ENCODE results near the gene PFKFB1. TPM values are rescaled to one million over a fixed set of nuclear protein-coding genes. Genes with fewer than 3 reads are reported as not detected.

PFKFB1 gene
- total RNA-seq, 1 experiment from 2014 or later = 0.81 TPM

DNA sequence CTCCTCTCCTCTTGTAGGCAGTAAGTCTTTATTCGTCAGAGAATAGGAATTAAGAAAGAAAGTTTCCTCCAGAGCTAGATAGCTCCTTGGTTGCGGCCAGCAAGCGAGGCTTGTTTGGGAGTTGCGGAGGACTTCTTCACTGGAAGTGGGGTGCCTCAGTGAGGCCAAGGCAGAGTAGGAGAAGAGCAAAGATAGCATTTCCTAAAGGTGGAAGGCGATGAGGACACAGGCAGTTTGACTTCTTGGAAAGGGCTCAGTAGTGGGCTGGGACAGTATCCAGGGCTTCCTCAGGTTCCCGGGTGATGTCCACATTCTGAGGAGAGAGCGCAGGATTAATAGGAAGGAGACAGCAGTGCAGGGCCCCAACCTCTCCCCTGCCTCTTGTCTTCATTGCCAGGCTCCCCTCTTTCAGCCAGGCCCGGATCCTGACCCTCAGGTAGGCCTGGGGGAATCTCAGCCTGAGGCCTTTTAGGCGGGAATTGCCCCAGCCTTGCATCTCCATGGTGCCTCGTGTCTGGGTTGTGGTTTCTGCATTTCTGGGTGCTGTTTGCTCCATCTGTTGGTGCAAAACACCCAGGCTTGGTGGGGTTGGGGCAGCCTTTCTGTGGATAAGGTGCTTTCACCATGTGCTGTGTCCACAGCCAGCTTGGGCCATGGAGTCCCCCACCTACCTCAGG lies 60.7 kb downstream of the PFKFB1 start:
- POLR2A ChIA-PET = no interaction called here
- no TSS peak for BruUV-seq (replicated peaks)
- no peak for DNase-seq (ENCODE audit: low read depth, low spot score)

More for the DNA sequence above, 60.7 kb downstream of the PFKFB1 start:
- intact Hi-C loops (cut with micrococcal nuclease) = no loop called here
- TF ChIP-seq, protein P1, sequence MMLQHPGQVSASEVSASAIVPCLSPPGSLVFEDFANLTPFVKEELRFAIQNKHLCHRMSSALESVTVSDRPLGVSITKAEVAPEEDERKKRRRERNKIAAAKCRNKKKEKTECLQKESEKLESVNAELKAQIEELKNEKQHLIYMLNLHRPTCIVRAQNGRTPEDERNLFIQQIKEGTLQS (IDR thresholded peaks at IDR 0.05) = no peak
- TF ChIP-seq, protein P2, sequence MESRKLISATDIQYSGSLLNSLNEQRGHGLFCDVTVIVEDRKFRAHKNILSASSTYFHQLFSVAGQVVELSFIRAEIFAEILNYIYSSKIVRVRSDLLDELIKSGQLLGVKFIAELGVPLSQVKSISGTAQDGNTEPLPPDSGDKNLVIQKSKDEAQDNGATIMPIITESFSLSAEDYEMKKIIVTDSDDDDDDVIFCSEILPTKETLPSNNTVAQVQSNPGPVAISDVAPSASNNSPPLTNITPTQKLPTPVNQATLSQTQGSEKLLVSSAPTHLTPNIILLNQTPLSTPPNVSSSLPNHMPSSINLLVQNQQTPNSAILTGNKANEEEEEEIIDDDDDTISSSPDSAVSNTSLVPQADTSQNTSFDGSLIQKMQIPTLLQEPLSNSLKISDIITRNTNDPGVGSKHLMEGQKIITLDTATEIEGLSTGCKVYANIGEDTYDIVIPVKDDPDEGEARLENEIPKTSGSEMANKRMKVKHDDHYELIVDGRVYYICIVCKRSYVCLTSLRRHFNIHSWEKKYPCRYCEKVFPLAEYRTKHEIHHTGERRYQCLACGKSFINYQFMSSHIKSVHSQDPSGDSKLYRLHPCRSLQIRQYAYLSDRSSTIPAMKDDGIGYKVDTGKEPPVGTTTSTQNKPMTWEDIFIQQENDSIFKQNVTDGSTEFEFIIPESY (IDR thresholded peaks at IDR 0.05; ENCODE audit: extremely low read depth, insufficient replicate concordance, low read length) = no peak
- TF ChIP-seq JUND (IDR thresholded peaks at IDR 0.05) = no peak
- TF ChIP-seq, protein P3, sequence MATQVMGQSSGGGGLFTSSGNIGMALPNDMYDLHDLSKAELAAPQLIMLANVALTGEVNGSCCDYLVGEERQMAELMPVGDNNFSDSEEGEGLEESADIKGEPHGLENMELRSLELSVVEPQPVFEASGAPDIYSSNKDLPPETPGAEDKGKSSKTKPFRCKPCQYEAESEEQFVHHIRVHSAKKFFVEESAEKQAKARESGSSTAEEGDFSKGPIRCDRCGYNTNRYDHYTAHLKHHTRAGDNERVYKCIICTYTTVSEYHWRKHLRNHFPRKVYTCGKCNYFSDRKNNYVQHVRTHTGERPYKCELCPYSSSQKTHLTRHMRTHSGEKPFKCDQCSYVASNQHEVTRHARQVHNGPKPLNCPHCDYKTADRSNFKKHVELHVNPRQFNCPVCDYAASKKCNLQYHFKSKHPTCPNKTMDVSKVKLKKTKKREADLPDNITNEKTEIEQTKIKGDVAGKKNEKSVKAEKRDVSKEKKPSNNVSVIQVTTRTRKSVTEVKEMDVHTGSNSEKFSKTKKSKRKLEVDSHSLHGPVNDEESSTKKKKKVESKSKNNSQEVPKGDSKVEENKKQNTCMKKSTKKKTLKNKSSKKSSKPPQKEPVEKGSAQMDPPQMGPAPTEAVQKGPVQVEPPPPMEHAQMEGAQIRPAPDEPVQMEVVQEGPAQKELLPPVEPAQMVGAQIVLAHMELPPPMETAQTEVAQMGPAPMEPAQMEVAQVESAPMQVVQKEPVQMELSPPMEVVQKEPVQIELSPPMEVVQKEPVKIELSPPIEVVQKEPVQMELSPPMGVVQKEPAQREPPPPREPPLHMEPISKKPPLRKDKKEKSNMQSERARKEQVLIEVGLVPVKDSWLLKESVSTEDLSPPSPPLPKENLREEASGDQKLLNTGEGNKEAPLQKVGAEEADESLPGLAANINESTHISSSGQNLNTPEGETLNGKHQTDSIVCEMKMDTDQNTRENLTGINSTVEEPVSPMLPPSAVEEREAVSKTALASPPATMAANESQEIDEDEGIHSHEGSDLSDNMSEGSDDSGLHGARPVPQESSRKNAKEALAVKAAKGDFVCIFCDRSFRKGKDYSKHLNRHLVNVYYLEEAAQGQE (IDR thresholded peaks at IDR 0.05; ENCODE audit: low read depth) = no peak
- no peak for TF ChIP-seq RAD21 (IDR thresholded peaks at IDR 0.05; ENCODE audit: low read depth)
- no peak for TF ChIP-seq ZFX (IDR thresholded peaks at IDR 0.05)
- TF ChIP-seq EZH2phosphoT487 (IDR thresholded peaks at IDR 0.05; ENCODE audit: borderline replicate concordance) = no peak
- no peak for TF ChIP-seq EGR1 (IDR thresholded peaks at IDR 0.05; ENCODE audit: low read depth)
- TF ChIP-seq CBX3 (IDR thresholded peaks at IDR 0.05; ENCODE audit: low read depth) = no peak
- TF ChIP-seq CEBPB (IDR thresholded peaks at IDR 0.05; ENCODE audit: low read depth) = no peak
- no peak for TF ChIP-seq EZH2 (IDR thresholded peaks at IDR 0.05)
- TF ChIP-seq, protein P4, sequence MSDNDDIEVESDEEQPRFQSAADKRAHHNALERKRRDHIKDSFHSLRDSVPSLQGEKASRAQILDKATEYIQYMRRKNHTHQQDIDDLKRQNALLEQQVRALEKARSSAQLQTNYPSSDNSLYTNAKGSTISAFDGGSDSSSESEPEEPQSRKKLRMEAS (IDR thresholded peaks at IDR 0.05) = no peak
- no peak for TF ChIP-seq SRF (IDR thresholded peaks at IDR 0.05; ENCODE audit: low read depth)
- TF ChIP-seq POLR2AphosphoS5 (IDR thresholded peaks at IDR 0.05; ENCODE audit: low read depth, low read length) = no peak
- TF ChIP-seq, protein P5, sequence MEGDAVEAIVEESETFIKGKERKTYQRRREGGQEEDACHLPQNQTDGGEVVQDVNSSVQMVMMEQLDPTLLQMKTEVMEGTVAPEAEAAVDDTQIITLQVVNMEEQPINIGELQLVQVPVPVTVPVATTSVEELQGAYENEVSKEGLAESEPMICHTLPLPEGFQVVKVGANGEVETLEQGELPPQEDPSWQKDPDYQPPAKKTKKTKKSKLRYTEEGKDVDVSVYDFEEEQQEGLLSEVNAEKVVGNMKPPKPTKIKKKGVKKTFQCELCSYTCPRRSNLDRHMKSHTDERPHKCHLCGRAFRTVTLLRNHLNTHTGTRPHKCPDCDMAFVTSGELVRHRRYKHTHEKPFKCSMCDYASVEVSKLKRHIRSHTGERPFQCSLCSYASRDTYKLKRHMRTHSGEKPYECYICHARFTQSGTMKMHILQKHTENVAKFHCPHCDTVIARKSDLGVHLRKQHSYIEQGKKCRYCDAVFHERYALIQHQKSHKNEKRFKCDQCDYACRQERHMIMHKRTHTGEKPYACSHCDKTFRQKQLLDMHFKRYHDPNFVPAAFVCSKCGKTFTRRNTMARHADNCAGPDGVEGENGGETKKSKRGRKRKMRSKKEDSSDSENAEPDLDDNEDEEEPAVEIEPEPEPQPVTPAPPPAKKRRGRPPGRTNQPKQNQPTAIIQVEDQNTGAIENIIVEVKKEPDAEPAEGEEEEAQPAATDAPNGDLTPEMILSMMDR (IDR thresholded peaks at IDR 0.05 in 2 of 3, conservative IDR thresholded peaks at IDR 0.05 in 1 of 3; ENCODE audit: borderline replicate concordance in 1 of 3, insufficient read depth in 1 of 3, low read depth in 2 of 3, low read length in 2 of 3) = no peak
- no peak for TF ChIP-seq POLR2A (IDR thresholded peaks at IDR 0.05; ENCODE audit: borderline replicate concordance, extremely low read depth, insufficient read depth, insufficient read length)
- no peak for TF ChIP-seq FOSL1 (IDR thresholded peaks at IDR 0.05; ENCODE audit: low read depth)
- TF ChIP-seq SP1 (IDR thresholded peaks at IDR 0.05; ENCODE audit: low read depth) = no peak
- TF ChIP-seq TCF7L2 (IDR thresholded peaks at IDR 0.05; ENCODE audit: borderline replicate concordance, extremely low read depth, insufficient read depth, insufficient read length) = no peak
- Histone ChIP-seq H3K27me3 (ENCODE audit: insufficient read depth, low read length) (no peaks in the 10 kb centered on the region), H3K4me2 (ENCODE audit: low read length) (no peak overlapping the region), H3K9me3 (ENCODE audit: control insufficient read depth in 1 of 2, insufficient read depth in 1 of 2, low read depth in 1 of 2, low read length in 2 of 2) (no peaks in the 10 kb centered on the region), H2AFZ (ENCODE audit: low read depth, low read length, poor library complexity, severe bottlenecking) (no peak overlapping the region), H3K9me2 (ENCODE audit: insufficient read depth) (no peaks in the 10 kb centered on the region), H3K79me2 (ENCODE audit: insufficient read depth, low read length) (no peaks in the 10 kb centered on the region), H4K20me1 (ENCODE audit: insufficient read depth) (no peaks in the 10 kb centered on the region), H3K4me3 (replicated peaks in 1 of 2; ENCODE audit: low read depth in 1 of 2, low read length in 2 of 2) (no peak overlapping the region), H3K4me1 (ENCODE audit: control insufficient read depth in 1 of 2, insufficient read depth in 2 of 2, low read length in 2 of 2) (no peaks in the 10 kb centered on the region), H3K27ac (ENCODE audit: low read depth, low read length) (no peak overlapping the region), H3K36me3 (ENCODE audit: control insufficient read depth in 1 of 2, insufficient read depth in 2 of 2, low read length in 2 of 2) (no peaks in the 10 kb centered on the region), H3K9ac (ENCODE audit: low read length) (no peak overlapping the region)
- ATAC-seq = no peak
- ChIA-PET RAD21 (ENCODE audit: low non-redundant PET in 1 of 2, low total read pairs in 2 of 2, uncharacterized antibody in 2 of 2, unreplicated experiment in 2 of 2) (no interaction called here), CTCF (no interaction called here)

Data from HCT116 (cell line).